Measurements from ENCODE around the gene MAP2K5.

Gene MAP2K5

GRCh38 chr15:67828969-67829646 lies 286.6 kb downstream of the MAP2K5 start:
- DNase-seq, result no peak

- DNase-seq, result no peak
Measured at GRCh38 chr15:67829647-67830504, 287.4 kb downstream of the MAP2K5 start.

GRCh38 chr15:67831363-67831762 lies 288.9 kb downstream of the MAP2K5 start:
- no peak for DNase-seq

GRCh38 chr15:67832031-67832551 lies 289.6 kb downstream of the MAP2K5 start:
- DNase-seq, result peak; percentile 27 to 41

GRCh38 chr15:67832897-67833709 lies 290.6 kb downstream of the MAP2K5 start:
- DNase-seq, result no peak

GRCh38 chr15:67833710-67834511 lies 291.4 kb downstream of the MAP2K5 start:
- DNase-seq, result no peak

GRCh38 chr15:67834581-67835296 lies 292.2 kb downstream of the MAP2K5 start:
- no peak for DNase-seq

GRCh38 chr15:67835297-67836133 lies 293.0 kb downstream of the MAP2K5 start:
- no peak for DNase-seq

GRCh38 chr15:67836134-67836455 lies 293.6 kb downstream of the MAP2K5 start:
- DNase-seq, result no peak

GRCh38 chr15:67836477-67836876 lies 294.0 kb downstream of the MAP2K5 start:
- no peak for DNase-seq

GRCh38 chr15:67836955-67837354 lies 294.5 kb downstream of the MAP2K5 start:
- no peak for DNase-seq

GRCh38 chr15:67838789-67839332 lies 296.4 kb downstream of the MAP2K5 start:
- DNase-seq, result peak; percentile 47 to 86

GRCh38 chr15:67839499-67839928 lies 297.0 kb downstream of the MAP2K5 start:
- peak; percentile 55 to 60 for DNase-seq

GRCh38 chr15:67839929-67840748 lies 297.6 kb downstream of the MAP2K5 start, which contains the start of gene RNU6-1:
Gene RNU6-1, minus strand, starts transcription at chr15:67840045.
- peak; percentile 78 to 85 for DNase-seq

GRCh38 chr15:67840749-67841512 lies 298.4 kb downstream of the MAP2K5 start:
- DNase-seq, result peak; percentile 51 to 55

GRCh38 chr15:67841513-67841762 lies 298.9 kb downstream of the MAP2K5 start:
- no peak for DNase-seq

GRCh38 chr15:67843092-67843501 lies 300.6 kb downstream of the MAP2K5 start:
- DNase-seq, result no peak

GRCh38 chr15:67843571-67844387 lies 301.3 kb downstream of the MAP2K5 start:
- DNase-seq, result no peak
